Stomach (tissue), 9 donors: Measurements from ENCODE around the gene ATG5. TPM values are rescaled to one million over a fixed set of nuclear protein-coding genes. Genes with fewer than 3 reads are reported as not detected.

Experiments
- DNase-seq, 2 donors: peaks; one replicate each; pipeline versions ENCODE4 v3.0.0 to v3.0.0-alpha.2; 2013 to 2019
- H3K27ac ChIP-seq, 5 donors: fragments of 200-600 bp in 4 of 5; sonication (generic) in 4 of 5; one replicate each; pipeline ENCODE4 v1.5.1; 2013 to 2019; ENCODE audit warnings: mild to moderate bottlenecking in 1 of 5, moderate library complexity in 1 of 5
- H3K27me3 ChIP-seq, 3 donors: fragments of 200-600 bp; sonication (generic); one replicate each; pipeline ENCODE4 v1.5.1; 2017 to 2019; ENCODE audit warnings: mixed run types in 1 of 3
- H3K36me3 ChIP-seq, 4 donors: fragments of 200-600 bp; sonication (generic); 1 replicate in 3 of 4; 2 replicates in 1 of 4; pipeline ENCODE4 v1.5.1; 2016 to 2019
- H3K4me1 ChIP-seq, 4 donors: fragments of 200-600 bp; sonication (generic); one replicate each; pipeline ENCODE4 v1.5.1; 2016 to 2019
- H3K4me3 ChIP-seq, 4 donors: fragments of 200-600 bp; sonication (generic) in 3 of 4; one replicate each; pipeline ENCODE4 v1.5.1; 2016 to 2019; ENCODE audit warnings: mild to moderate bottlenecking in 1 of 4
- H3K9me3 ChIP-seq, 4 donors: fragments of 200-600 bp; sonication (generic); one replicate each; pipeline ENCODE4 v1.5.1; 2016 to 2019
- EP300 ChIP-seq: sonication (generic); formaldehyde crosslinking; IDR thresholded peaks from one replicate; pipeline ENCODE4 v1.6.1; 2017; ENCODE audit warnings: antibody characterized with exemption
- POLR2A ChIP-seq, 4 donors: fragments of 450-650 bp; IDR thresholded peaks; one replicate each; pipeline ENCODE4 v1.6.1; 2016; ENCODE audit warnings: antibody characterized with exemption in 4 of 4, control low read depth in 2 of 4, mild to moderate bottlenecking in 1 of 4, moderate library complexity in 1 of 4
- POLR2AphosphoS5 ChIP-seq, 3 donors: sonication (generic); formaldehyde crosslinking; IDR thresholded peaks; one replicate each; pipeline ENCODE4 v1.6.1; 2016; ENCODE audit warnings: antibody characterized with exemption in 3 of 3
- WGBS, 5 donors: extraction: QIAGEN DNeasy Blood & Tissue Kit in 3 of 5; methylation state at CpG; one replicate each; pipeline versions ENCODE4 v1.1.5 to v1.1.7; 2013 to 2018; 5-methylcytosine and 5-hydroxymethylcytosine counted together
- intact Hi-C: fragments of 100-400 bp; cut with DNase I; formaldehyde crosslinking; loops from one replicate; pipeline ENCODE4 v1.15.1; 2023; ENCODE audit warnings: low total_unique reads
- polyA plus RNA-seq, 3 donors: library from polyadenylated mRNA; stranded (reverse); fragments of 200-250 nt; gene quantifications; one replicate each; pipeline ENCODE4 v1.2.3, GENCODE V29; 2013
- total RNA-seq, 5 donors: library from RNA; depleted of rRNA; stranded (reverse); fragments of >200 nt; gene quantifications; one replicate each; pipeline versions ENCODE4 v1.1.0 to v1.2.3, GENCODE V29; 2014 to 2016
- TF ChIP-seq, protein P1 (sequence below), 7 experiments: fragments of 450-650 bp in 4 of 7; fragments of 200-600 bp in 3 of 7; sonication (generic) in 3 of 7; IDR thresholded peaks; one replicate each; pipeline ENCODE4 v1.5.1; 2016 to 2019; ENCODE audit warnings: antibody characterized with exemption in 7 of 7, control low read depth in 2 of 7, mild to moderate bottlenecking in 1 of 7
- donor health status: healthy with polysubstance abuse.
- donor health status: Bipolar disorder and iron deficiency.
- donor health status: healthy.

The ATG5 gene
- total and polyA plus RNA-seq, 8 donors, result 12.8 to 89.4 (median 25.5) TPM

DNA sequence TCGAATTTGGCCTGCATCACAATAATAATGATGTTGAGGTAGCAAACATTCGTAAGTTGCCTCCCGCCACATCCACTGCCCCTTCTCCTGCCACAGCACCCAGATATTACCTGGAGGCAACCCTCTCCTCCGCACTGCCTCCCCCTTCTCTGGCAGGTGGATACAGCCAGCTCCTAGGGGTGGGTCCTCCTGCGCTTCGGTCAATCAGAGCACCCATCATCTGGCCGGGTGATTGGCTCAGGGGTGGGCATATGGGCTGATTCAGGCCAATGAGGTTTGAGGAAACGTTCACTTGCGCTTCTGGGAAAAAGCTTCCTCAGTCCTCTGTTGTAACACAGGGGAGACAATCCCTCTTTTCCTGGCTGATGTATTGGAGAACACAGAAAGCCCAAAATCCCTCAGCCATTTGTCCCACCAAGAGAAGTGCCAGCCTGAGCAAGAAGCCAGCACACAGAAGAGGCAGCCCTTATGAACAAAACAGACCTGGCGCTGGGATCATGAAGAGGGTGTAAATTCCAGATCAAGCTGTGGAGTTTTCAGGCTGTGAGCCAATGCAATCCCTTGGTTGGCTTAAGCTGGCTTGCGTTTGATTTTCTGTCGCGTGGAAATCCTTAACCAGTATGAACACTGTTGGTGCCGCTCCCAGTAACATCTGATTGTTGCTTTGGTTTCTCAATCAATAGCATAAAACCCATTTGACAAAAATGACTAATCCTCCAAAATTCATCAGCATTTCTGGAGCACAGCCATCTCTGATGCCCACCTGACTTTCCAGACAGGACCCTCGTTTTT lies 157.3 kb downstream of the ATG5 start:
- TF ChIP-seq, protein P1, sequence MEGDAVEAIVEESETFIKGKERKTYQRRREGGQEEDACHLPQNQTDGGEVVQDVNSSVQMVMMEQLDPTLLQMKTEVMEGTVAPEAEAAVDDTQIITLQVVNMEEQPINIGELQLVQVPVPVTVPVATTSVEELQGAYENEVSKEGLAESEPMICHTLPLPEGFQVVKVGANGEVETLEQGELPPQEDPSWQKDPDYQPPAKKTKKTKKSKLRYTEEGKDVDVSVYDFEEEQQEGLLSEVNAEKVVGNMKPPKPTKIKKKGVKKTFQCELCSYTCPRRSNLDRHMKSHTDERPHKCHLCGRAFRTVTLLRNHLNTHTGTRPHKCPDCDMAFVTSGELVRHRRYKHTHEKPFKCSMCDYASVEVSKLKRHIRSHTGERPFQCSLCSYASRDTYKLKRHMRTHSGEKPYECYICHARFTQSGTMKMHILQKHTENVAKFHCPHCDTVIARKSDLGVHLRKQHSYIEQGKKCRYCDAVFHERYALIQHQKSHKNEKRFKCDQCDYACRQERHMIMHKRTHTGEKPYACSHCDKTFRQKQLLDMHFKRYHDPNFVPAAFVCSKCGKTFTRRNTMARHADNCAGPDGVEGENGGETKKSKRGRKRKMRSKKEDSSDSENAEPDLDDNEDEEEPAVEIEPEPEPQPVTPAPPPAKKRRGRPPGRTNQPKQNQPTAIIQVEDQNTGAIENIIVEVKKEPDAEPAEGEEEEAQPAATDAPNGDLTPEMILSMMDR (IDR thresholded peaks at IDR 0.05), result no peak
- TF ChIP-seq POLR2AphosphoS5 (IDR thresholded peaks at IDR 0.05), result no peak
- no peak for TF ChIP-seq POLR2A (IDR thresholded peaks at IDR 0.05)
- no peak for TF ChIP-seq EP300
- Histone ChIP-seq H3K27ac (peak overlapping the region in 1 of 5 donors; percentile 30), H3K27me3 (no peaks in the 10 kb centered on the region), H3K36me3 (no peaks in the 10 kb centered on the region), H3K4me1 (peaks cover 0 to 6% (median 0%) of the 10 kb centered on the region in 4 donors), H3K4me3 (no peak overlapping the region), H3K9me3 (no peaks in the 10 kb centered on the region)
- intact Hi-C loops, result no loop called here
- WGBS, 5 donors, result 86 to 93% (median 90%) methylated on average over 15 of the region's 15 CpGs
- no peak for DNase-seq

DNA sequence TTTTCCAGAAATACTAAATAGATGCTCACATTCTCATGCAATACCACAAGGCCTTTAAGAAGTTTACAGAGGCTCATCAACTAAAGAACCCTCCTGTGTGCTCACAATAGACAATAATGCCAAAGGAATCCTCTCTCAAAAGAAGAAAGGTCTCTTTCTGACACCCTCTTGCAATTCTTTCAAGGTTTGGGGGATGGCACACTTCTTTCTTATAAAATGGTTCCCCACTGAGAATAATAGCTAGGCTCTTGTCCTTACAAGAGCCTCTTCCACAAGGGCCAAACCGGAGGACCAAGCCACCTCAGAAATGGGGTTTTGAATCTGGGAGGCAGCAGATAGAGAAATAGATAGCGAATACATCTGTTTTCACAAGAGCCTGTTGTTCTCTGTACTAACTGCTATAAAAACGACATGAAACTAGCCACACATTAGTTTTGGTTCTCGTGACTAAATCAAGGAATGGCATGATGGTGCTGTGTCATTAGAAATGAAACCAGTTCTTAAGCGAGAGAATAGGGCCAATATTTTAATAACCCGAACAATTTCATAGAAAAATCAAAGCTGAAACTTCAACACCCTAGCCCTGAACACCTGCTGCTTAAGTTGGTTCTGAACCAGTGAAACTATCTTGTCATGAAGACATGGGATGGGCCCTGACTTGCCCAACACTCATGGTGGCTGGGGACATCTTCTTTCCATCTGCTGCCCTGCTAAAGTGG lies 158.3 kb downstream of the ATG5 start:
- no peak for TF ChIP-seq POLR2A (IDR thresholded peaks at IDR 0.05)
- peak overlapping the region in 1 of 5 donors; percentile 30 for H3K27ac ChIP-seq
- no peak overlapping the region for H3K4me3 ChIP-seq
- intact Hi-C loops, result no loop called here
- H3K36me3 ChIP-seq, result no peaks in the 10 kb centered on the region
- no peak for DNase-seq
- no peaks in the 10 kb centered on the region for H3K27me3 ChIP-seq
- 79 to 87% (median 82%) methylated on average over 6 of the region's 6 CpGs for WGBS, 5 donors
- H3K9me3 ChIP-seq, result no peaks in the 10 kb centered on the region
- peaks cover 0 to 10% (median 0%) of the 10 kb centered on the region in 4 donors for H3K4me1 ChIP-seq

DNA sequence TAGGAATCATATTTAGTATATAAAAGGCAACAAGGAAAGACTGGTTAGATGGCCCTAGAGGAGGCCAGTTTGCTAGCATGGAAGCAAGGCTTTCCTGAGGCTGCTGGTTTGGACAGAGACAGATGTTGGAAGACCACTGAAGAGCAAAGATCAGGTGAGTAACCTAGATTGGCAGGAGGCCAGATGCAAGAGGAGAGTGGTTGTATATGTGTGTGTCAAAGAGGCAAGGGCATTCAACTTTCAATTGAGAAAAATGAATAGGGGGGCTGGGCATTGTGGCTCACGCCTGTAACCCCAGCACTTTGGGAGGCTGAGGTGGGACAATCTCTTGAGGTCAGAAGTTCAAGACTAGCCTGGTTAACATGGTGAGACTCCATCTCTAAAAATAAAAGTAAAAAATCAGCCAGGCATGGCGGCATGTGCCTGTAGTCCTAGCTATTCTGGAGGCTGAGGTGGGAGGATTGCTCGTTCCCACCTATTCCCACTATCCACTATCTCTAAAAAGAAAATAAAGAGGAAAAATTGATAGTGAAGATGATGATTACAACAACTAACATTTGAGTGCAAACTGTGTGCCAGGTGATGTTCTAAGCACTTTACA lies 159.6 kb downstream of the ATG5 start:
- intact Hi-C loops, result no loop called here

DNA sequence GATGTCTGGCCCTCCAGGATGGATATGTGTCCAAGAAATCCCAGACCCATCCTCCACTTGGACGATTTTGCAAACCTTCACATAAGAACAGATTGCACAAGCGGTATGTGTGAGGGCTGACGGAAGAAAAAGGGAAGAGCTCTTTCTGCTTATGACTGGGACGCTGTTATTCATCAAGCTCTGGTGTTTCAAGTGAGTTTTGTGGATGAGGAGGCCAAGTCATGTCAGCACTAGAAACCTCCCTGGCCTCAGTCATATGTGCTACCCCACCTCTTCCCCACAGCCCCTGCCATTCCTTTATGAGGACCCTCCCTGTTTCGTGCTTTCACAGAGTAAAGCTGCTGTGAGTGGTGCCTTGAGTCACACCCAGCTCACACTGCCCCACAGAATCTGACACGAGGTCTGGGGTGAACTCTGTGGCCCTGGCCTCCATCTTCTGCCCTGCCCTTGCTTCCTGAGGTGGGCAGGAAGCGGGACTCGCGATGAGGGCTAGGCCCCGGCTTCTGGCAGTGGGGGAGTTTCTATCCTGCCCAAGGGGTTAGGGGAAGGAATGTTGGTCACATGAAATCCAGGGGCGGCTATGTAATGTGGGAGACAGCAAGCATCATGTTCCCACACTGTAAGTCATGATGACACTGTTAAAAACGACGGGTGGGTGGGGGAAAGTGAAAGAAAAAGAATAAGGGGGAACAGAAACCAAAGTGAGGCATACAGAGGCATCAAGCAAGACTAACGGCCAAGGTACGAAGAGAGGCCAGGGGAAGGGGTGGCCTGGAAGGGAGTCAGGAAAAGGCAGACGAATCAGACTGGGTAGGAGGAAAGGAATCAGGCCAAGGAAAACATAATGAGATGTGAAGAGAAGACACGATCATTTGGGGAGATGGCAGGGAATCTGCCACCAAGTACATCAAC lies 161.3 kb downstream of the ATG5 start:
- Histone ChIP-seq H3K36me3 (no peaks in the 10 kb centered on the region), H3K27ac (peak overlapping the region; percentile 25 to 89 (median 78)), H3K9me3 (no peaks in the 10 kb centered on the region), H3K27me3 (no peaks in the 10 kb centered on the region), H3K4me3 (no peak overlapping the region), H3K4me1 (peaks cover 0 to 10% (median 0%) of the 10 kb centered on the region in 4 donors)
- TF ChIP-seq POLR2AphosphoS5 (IDR thresholded peaks at IDR 0.05) (peak in 2 of 3 donors; percentile 17 to 26), POLR2A (IDR thresholded peaks at IDR 0.05) (no peak)
- TF ChIP-seq, protein P1 (IDR thresholded peaks at IDR 0.05), result no peak
- DNase-seq, result peak in 1 of 2 donors; percentile 63
- intact Hi-C loops, result no loop called here
- 50 to 75% (median 67%) methylated on average over 17 of the region's 17 CpGs for WGBS, 5 donors

More for the DNA sequence above, 159.6 kb downstream of the ATG5 start:
- no peaks in the 10 kb centered on the region for H3K9me3 ChIP-seq
- TF ChIP-seq EP300, result no peak
- TF ChIP-seq, protein P1 (IDR thresholded peaks at IDR 0.05), result no peak
- no peak for TF ChIP-seq POLR2A (IDR thresholded peaks at IDR 0.05)
- no peak for TF ChIP-seq POLR2AphosphoS5 (IDR thresholded peaks at IDR 0.05)
- H3K27ac ChIP-seq, result no peak overlapping the region
- H3K27me3 ChIP-seq, result no peaks in the 10 kb centered on the region
- peaks cover 0 to 10% (median 0%) of the 10 kb centered on the region in 4 donors for H3K4me1 ChIP-seq
- no peak overlapping the region for H3K4me3 ChIP-seq
- H3K36me3 ChIP-seq, result no peaks in the 10 kb centered on the region
- WGBS, 5 donors, result 90 to 95% (median 94%) methylated on average over 3 of the region's 3 CpGs
- no peak for DNase-seq
